Activated CD4-positive, alpha-beta T cell treated with anti-CD3 and anti-CD28 coated beads, Interleukin-2, amount 50 U/mL, for 1 hour (primary cell): ENCODE measurements around the gene TTK.

Experiments used
- DNase-seq: peaks from one replicate; pipeline ENCODE4 v3.0.0-alpha.2; 2020

The TTK gene

DNA sequence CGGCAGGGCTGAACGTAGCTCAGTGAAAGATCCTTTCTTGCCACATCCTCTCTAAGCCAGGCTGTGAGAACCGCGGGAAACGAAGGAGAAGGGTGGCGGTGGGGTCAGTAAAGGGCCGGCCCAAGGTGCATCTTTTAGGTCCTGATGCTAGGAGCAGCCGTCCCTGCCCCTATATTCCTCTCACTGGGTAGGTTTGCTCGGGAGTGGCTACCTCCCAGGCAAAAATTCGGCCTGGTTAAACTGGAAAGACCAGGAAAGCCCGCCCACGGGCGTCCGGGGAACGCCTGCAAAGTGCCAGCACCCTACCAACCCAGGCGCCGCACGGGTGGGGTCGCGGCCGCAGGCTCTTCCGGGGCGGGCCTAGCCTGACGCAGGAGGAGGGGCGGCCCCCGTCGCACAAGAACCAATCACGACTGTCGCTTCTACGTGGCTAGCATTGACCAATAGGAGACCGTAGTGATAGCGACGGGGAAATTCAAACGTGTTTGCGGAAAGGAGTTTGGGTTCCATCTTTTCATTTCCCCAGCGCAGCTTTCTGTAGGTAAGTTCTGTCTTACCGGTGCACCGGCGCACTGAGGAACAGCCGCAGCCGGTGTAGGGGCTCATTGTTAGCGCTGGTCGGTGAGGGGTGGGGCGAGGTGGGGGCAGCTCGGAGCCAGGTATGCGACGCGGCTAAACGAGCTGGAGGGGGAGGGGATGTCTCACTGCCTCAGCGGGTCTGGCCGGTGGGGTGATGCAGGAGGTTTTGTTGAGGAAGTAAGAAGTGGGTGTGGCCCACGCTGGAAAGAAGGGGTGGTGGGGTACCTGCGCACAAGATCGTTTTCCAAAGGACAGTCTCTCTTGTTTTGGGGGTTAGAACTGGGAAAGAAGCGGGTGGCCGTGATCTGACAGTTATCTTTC, at the start of gene TTK:
TTK (plus strand) TSS at position 477 of the 900 bp plus-strand sequence. CDS start 1,195 bp downstream, outside the sequence.
- peak; percentile 89 for DNase-seq

DNA sequence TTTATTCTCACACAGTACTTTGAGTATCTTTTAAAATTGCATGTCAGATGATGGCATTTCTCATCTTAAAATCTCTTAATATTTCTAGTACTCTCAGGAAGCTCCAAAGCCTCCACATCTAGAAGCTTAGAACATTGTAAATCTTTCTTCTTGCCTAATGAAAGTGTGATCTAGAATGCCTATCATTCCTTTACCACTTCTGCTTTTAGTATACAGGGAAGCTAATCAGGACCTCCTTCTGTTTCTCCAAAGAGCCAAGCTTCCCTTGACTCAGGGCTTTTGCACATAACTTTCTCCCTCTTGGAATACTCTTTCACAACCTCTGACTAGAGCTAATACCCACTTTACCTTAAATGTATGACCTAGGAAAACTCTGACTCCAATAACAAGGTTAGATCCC, 49.6 kb upstream of the TTK start:
- no peak for DNase-seq

DNA sequence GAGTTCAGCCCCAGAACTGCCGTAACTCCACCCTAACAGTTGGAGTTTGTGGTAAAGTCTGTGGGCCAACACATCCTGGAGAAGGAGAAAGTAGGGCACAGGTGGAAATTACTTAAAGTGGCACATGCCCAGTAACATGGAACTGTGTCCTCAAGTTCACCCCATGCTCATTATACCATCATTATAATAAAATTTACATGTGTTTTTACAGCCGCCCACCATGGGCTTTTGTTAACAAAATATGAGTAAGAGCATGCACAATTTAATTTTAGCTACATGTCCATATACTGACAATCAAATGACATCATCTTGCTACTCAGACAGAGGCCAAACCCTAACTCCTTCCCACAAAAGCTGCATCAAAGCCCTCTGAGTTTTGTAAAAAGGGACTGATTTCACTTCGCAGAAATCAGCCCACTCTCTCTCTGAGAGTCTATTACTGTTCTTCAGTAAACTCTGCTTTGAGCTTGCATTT, 39.8 kb upstream of the TTK start:
- DNase-seq, result no peak

DNA sequence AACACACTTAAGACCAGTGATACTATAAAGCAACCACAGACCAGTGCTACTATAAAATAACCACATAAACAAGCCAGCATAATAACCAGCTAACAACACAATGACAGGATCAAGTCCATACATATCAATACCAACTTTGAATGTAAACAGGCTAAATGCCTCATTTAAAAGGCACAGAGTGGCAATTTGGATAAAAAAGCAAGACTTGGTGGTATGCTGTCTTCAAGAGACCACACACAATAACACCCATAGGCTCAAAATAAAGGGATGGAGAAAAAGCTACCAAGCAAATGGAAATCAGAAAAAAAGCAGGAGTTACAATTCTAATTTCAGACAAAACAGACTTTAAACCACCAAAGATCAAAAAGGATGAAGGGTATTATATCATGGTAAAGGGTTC, 37.3 kb upstream of the TTK start:
- DNase-seq, result no peak

DNA sequence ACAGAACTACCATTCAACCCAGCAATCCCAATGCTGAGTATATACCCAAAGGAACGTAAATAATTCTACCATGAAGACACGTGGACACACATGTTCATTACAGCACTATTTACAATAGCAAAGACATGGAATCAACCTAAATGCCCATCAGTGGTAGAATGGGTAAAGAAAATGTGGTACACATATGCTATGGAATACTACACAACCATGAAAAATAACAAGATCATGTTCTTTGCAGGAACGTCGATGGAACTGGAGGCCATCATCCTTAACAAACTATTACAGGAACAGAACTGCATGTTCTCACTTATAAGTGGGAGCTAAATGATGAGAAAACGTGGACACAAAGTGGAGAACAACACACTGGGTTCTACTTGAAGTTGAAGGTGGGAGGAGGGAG, 34.7 kb upstream of the TTK start:
- DNase-seq, result no peak

DNA sequence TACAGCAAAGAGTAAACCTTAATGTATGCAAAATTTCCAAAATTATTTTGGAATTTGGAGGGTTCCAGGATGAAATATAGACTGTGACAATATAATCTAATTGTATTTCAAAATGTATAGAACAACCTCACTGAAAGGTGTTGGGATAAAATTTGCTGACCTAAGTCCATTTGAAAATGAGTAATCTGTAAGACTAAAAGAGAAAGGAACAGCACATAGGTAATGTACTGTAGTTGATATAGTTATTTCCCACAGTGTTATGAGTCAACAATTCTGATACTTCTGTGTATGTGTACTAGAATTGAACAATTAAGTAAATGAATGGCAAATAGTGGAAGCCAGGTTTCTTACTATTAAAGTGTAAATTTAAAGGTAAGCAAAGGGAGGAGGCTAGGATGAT, 33.3 kb upstream of the TTK start:
- no peak for DNase-seq

DNA sequence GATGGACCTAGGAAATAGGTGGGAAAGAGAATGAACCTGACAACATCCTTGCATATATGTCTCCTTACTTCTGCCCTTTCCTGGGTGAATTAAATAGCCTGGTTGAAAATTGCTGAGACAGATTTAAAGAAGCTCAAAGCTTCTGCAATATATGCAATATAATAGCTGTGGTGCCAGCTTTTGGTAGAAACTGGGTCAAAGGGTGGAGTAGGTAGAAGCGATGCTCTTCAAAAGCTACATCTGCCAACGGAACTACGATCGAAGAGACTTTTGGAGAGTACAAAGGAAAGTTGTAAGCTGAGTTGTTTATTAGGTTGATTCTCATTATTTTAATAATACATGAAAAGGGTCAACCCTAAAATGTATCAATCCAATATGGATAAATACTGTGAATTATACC, 22.8 kb upstream of the TTK start:
- no peak for DNase-seq

DNA sequence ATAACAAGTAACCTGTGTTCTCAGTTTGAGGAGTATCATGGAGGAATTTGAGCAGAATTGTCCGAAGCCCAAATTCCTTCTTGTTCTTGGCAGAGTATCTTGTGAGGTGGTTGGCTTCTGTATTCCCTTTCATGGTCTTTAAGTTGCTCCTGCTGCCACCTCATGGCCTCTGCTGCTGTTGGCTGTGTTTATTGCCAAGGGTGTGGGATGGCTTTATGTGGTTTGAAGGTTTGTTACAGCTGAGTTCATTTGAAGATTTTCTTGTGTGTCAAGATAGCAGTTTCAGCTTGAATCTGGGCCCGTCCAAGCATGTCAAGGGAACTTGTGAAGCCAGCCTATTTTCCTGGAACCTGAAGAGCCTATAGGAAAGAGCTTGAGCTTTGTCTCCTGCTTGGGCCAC, 20.2 kb upstream of the TTK start:
- DNase-seq, result no peak

DNA sequence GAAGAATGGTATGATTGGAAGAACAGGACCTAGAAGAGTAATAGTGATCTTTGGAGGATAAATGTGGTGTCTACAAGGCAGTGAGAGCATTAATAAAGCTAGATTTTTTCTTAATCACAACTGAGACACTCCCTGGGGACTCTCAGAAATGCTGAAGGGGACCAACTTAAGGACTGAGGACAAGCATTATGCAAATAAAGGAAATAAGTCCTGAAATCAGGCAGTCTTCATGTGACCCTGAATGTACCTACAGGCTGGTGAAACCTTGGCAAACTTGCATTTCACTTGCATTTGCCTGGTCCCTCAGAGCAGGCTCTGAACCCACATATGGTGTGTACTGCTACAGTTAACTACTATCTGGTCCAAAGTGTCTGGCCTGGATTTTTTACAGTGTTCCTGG, 19.3 kb upstream of the TTK start:
- no peak for DNase-seq

DNA sequence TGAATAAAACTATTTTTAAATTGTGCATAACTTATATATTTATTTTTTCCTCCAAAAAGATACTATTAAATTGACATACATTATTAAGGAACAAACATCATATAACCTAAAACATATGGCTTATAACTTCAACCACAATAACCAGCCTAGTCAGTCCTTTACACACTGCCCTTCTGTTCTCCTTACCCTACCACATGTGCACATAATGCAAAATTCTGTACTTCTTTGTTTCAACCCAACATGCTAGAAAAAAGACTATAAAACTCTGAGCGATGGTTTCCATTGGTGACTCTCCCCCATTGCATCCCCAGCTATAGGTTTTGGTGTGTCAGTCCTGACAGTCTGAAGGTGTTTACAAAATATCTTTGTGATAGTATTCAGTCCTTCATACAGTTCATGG, 14.8 kb upstream of the TTK start:
- DNase-seq, result no peak

DNA sequence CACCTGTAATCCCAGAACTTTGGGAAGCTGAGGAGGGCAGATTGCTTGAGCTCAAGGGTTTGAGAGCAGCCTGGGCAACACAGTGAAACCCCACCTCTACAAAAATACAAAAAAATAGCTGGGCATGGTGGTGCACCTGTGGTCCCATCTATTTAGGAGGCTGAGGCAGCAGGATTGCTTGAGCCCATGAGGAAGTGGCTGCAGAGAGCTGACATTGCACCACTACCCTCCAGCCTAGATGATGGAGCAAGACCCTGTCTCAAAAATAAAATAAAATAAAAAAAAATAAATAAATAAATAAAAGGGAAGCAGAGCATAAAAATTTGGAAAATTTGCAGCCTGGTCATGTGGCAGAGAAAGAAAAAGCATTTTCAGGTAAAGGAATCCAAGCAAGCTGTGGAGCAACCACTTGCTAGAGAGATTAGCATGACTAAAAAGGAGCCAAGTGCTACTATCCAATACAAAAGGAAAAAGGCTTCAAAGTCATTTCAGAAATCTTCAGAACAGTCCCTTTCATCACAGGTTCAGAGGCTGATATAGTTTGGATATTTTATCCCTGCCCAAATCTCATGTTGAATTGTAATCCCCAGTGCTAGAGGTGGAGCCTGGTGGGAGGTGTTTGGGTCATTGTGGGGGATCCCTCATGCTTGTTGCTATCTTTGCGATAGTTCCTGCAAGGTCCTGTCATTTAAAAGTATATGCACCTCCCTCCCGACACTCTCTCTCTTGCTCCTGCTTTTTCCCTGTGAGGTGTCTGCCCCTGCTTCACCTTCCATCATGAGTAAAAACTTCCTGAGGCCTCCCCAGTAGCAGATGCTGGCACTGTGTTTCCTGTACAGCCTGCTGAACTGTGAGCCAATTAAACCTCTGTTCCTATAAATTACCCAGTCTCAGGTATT, 11.2 kb upstream of the TTK start:
- no peak for DNase-seq

DNA sequence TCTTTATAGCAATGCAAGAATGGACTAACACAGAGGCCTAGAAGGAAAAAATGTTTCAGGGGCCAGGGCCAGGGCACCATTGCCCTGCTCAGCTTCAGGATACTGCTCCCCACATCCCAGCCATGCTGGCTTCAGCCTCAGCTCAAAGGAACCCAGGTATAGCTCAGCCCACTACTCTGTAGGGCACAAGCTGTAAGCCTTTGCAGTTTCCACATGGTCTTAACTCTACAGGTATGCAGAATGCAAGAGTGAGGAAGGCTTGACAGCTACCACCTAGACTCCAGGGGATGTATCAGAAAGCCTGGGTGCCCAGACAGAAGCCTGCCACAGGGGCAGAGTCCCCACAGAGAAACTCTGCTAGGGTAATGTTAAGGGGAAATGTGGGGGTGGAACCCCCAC, 10.5 kb upstream of the TTK start:
- no peak for DNase-seq

DNA sequence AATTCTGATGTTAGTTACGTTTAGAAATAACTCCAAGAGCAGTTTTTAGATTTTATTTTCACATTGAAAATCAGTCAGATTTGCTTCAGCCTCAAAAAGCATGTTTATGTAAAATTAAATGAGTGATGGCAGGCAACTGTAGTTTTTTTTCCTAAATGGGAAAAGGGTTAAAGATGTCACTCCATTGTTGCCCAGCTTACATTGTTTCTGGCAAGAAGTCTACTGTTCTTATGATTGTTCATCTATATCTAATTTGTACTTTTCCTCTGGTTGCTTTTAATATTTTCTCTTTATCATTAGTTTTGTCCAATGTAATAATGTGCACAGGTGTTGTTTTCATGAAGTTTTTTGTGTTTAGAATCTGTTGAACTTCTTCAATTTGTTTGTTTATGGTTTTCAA, 6.7 kb upstream of the TTK start:
- no peak for DNase-seq

DNA sequence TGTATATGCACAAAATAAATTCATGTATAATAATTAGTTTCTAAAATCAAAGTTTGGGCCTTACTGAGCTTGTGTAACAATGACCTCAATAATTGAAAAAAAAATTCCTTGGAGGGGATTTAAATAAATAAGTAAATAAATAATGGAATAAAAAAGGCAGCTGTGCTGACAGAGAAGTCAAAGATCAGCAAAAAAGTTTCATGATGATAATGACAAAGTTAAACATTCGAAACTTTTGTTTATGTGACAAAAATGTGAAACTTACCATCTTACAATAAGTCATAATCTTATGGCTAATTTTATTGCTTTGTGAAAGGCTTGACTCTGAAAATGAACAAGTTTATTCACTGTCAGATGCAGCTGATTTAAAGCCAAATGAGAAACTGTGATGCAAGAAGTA, 3.1 kb upstream of the TTK start:
- no peak for DNase-seq

DNA sequence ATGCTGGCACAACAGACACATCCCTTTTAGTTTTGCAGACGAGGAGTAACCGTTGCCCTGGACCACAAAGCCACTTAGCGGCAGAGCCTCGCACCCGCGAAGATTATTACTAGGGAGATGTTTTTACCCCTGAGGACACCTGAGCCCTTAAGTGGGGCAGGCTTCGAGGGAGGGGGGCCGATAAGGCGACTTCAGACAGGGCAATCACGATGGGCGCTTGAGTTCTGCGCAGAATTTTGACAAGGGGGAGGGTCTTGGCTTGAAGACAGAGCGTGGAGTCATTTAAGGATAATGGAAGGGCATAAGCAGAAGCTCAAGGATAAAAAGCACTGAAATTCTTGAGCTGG, 650 bp upstream of the TTK start:
- peak; percentile 22 for DNase-seq

DNA sequence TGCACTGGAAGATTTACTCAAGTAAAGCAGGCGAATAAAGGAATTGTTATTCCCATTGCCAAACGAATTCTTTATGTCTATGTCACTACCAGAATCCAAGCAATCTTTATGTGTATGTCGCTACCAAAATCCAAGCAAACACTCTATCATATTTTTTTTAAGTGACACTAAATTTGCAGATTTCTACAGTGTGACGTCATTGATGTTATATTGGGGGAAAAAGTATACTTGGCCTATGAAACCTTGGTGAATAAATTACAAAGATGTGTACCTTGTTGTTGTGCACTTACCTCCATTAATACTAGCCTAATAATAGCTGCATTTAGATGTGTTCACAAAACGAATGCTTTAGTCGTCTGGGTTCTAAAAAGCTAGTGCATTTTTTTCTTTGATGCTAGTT, 957 bp downstream of the TTK start:
- DNase-seq, result no peak

DNA sequence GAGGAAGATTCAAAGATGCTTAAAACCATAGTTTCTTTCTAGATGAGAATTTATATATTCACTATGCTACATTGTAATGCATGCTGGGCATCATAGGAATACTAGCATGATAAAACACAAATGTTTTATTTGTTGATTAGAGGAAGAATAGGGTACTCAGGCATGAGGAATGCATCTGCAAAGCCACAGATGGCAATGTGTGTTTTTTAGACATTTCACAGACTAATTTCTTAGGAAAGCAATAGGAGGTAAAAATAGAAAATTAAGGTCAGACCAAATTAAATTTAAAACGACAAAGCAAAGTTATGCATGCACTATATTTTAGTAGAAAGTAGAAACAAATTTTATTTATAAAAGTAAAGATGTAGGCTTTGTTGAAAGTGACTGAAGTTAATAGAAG, 2.1 kb downstream of the TTK start:
- no peak for DNase-seq

DNA sequence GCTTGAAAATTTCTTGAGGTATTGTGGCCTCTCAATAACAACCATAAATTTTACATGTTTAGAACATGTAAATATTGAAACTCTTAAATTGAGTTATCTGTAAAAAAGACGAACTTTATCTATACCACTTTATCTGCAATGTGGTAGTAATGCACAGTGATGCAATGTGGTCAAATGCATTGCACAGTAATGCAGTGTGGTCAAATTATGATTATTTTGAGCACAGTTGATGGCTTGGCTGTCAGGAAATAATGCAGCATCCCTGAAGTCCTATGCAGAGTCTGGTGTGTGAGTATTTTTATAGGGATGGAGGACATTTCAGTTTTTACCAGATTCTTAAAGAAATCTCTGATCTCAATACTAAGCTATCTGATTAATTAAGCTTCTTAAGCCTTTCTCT, 5.1 kb downstream of the TTK start:
- no peak for DNase-seq

DNA sequence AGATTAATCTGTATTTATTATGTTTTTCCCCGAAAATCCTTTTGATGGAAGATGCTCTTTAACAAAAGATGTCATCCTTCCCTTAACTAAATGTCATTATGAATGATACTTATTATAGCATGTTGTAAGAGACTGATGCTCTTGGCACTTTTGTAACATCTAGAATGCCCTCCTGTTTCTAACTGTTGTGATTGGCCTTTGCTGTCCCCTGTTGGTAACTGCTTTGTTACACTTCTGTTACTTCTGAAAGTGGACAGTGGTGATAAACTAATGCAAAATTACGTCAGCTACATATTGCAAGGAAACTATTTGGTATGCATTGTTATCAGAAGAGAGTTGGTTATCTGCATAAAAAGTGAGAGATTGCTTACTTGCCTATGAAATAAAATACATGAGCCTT, 5.8 kb downstream of the TTK start:
- DNase-seq, result no peak

DNA sequence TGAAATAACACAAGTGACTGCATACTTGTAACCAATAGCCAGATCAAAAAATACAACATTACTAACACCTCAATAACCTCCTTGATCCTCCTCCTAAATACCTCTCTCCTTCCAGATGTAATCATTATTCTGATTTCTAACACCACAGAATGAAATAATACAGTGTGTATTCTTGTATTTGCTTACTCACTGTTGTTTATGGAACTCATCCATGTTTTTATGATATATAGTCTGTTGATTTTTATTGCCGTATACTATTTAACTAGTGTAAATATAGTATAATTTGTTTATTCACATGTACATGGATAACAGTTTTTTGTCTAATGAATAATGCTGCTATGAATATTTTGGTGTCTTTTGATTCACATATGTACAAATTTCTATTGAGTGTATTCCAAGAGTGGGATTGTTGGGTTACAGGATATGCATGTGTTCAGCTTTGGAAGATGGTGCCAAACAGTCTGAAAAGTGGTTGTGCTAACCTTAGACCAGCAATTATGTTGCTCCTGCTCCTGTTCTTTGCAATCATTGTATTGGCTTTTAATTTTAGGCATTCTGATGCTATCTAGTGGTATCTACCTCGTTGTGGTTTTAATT, 11.5 kb downstream of the TTK start:
- DNase-seq, result no peak

DNA sequence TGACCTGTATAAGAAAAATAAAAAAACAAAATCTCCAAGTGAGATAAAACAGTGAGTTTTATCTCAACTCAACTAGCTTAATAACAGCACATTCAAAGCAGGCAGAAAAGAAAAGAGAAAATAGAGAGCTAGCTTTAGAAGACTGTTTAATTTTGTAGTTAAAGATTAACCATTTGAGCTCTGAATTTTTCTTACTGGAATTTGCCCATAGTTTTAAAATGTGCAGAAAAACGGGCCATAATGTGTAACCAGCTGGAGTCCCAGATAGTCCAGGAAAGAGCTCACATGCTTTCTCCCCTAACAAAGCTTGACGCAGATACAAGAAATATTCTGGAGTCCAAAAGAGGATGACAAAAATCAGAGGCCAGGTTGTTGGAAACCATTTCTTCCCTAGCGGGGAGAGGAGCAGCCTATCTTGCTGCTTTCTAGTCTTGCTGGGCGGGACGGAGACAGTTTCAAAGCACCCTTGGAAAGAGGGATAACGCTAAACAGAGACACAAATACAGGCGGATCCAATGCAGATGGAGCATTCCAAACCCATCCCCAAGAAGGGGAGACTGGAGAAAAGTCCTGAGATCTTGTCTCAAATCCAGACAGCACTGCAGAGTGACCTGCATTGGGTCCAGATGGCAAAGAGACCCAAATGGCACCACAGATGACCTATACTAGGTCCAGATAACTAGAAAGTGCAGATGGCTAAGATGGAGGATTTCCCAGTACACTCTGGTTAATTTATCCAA, 16.1 kb downstream of the TTK start:
- no peak for DNase-seq

DNA sequence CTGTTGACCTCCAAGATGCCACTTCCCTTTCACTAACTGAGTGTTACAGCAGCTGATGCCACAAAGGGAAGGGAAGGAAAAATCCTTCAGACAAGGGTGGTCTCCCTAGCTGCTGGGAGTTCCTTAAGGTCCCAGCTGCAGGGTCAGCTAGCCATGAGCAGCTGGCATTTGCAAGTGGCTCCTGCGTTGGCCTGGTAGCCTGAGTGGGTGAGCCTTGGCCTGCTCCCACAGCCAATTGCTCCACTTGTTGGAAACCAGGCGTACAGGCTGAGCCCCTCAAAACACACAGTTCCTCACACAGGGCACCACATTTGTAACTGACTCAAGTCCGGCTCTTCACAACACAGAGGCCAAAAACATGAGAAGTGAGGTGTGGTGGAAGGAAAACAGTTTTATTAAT, 16.7 kb downstream of the TTK start:
- no peak for DNase-seq

DNA sequence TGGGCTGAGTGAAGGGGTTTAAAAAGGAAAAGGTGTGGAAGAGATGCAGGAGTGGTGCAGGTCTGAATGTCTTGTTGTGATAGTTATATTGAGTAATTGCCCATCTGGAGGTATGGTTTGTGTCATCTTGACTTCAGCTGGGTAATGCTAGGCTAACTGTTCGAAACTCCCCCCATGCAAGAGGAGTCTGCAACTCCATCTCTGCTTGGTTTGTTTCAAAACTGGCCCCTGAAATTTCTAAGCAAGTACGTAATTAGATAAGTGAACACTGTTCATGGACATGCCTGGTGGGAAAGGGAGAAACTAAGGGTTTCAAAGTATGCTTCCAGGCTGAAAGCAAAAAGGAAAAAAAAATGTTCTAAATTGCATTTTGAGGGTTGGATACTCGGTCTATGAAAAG, 17.1 kb downstream of the TTK start:
- no peak for DNase-seq
